Left lung (tissue), 10 donors: ENCODE results near the gene KPTN. TPM values are rescaled to one million over a fixed set of nuclear protein-coding genes. Genes with fewer than 3 reads are reported as not detected.

ENCODE experiments used
- ATAC-seq: fragments of 200-7000 bp; cut with Tn5 transposase; one replicate; pipeline ENCODE4 v1.9.1; 2020; ENCODE audit warnings: moderate library complexity
- DNase-seq, 4 donors: peaks; one replicate each; pipeline ENCODE4 v3.0.0-alpha.2; 2013 to 2020
- H3K27ac ChIP-seq, 2 donors: fragments of 200-600 bp; sonication (generic) in 1 of 2; one replicate each; pipeline versions ENCODE4 v1.5.0 to v1.8.0; 2020 to 2021
- H3K27me3 ChIP-seq, 2 donors: fragments of 200-600 bp; sonication (generic) in 1 of 2; one replicate each; pipeline versions ENCODE4 v1.5.0 to v1.8.0; 2020 to 2021
- H3K36me3 ChIP-seq, 2 donors: fragments of 200-600 bp; sonication (generic) in 1 of 2; one replicate each; pipeline versions ENCODE4 v1.5.0 to v1.8.0; 2020 to 2021
- H3K4me1 ChIP-seq, 2 donors: fragments of 200-600 bp; one replicate each; pipeline ENCODE4 v1.8.0; 2021
- H3K4me3 ChIP-seq, 2 donors: fragments of 200-600 bp; sonication (generic) in 1 of 2; one replicate each; pipeline versions ENCODE4 v1.5.0 to v1.8.0; 2020 to 2021; ENCODE audit warnings: mild to moderate bottlenecking in 1 of 2
- H3K9me3 ChIP-seq, 2 donors: fragments of 200-600 bp; sonication (generic) in 1 of 2; one replicate each; pipeline versions ENCODE4 v1.5.0 to v1.8.0; 2020 to 2021
- CTCF ChIP-seq, 2 donors: fragments of 200-600 bp; sonication (generic) in 1 of 2; IDR thresholded peaks; one replicate each; pipeline versions ENCODE4 v1.5.0 to v1.8.0; 2021; ENCODE audit warnings: antibody characterized with exemption in 2 of 2
- intact Hi-C, 2 donors: fragments of 100-400 bp; cut with DNase I; formaldehyde crosslinking; loops; one replicate each; pipeline versions ENCODE4 v1.11.2 to v1.14.2; 2022
- polyA plus RNA-seq, 6 donors: library from polyadenylated mRNA; unstranded; fragments of 120-200 nt; gene quantifications; one replicate each; pipeline ENCODE4 v1.2.1, GENCODE V29; 2013; ENCODE audit not compliant: insufficient read length in 6 of 6
- total RNA-seq, 2 donors: library from RNA; stranded (reverse); fragmentation: NEBNext Ultra II Directional; extraction: Animal tissue kit (Norgen Biotek cat#: 25700); gene quantifications; one replicate each; pipeline ENCODE4 v1.2.1, GENCODE V29; 2021
- donor health status: DM: no; HTN: yes; CAD: no.
- donor health status: DM: no; HTN: no; CAD: no.

The KPTN gene
- total and polyA plus RNA-seq, 8 donors = 12.0 to 17.8 (median 14.2) TPM

DNA sequence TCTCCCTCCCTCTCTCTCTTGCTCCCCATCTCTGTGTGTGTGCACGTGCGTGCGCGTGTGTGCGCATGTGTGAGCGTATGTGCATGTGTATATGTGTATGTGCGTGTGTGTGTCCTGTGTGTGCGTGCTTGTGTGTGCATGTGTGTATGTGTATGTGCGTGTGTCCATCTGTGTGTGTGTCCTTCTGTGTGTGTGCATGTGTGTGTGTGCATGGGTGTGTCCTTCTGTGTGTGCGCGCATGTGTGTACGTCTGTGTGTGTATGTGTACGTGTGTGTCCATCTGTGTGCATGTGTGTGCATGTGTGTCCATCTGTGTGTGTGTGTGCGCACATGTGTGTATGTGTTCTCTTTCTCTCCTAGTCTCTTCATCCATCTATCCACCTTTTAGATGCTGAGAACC is 24.5 kb downstream of the KPTN start:
- H3K36me3 ChIP-seq = no peaks in the 10 kb centered on the region
- ATAC-seq (no peak), DNase-seq (no peak)
- peaks cover 39 to 86% of the 10 kb centered on the region in 2 donors for H3K27me3 ChIP-seq
- H3K4me1 ChIP-seq = no peaks in the 10 kb centered on the region
- H3K4me3 ChIP-seq = no peak overlapping the region
- H3K27ac ChIP-seq = no peak overlapping the region
- TF ChIP-seq CTCF (IDR thresholded peaks at IDR 0.05) = no peak
- peaks cover 0 to 6% of the 10 kb centered on the region in 2 donors for H3K9me3 ChIP-seq
- intact Hi-C loops = no loop called here

DNA sequence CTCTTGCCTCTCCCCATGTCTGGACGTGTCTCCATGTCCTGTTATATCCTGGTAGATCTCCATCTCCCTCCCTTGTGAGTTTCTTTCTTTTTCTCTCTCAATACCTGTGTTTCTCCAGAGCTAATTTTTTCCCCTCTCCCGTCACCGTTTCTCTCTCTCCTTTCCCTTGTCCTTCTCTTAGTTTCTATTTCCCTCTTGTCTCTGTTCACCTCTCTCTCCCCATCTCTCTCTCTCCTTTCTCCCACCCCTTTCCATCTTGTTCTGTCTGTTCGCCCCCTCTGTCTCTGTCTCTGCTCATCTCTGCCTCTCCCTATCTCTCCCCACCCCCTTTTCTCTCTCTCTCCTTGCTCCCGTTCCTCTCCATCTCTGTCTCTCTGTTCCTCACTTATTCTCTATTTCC is 25.3 kb downstream of the KPTN start:
- Histone ChIP-seq H3K36me3 (no peaks in the 10 kb centered on the region), H3K4me3 (no peak overlapping the region), H3K4me1 (no peaks in the 10 kb centered on the region), H3K27me3 (peaks cover 39 to 90% of the 10 kb centered on the region in 2 donors), H3K27ac (no peak overlapping the region), H3K9me3 (peaks cover 0 to 6% of the 10 kb centered on the region in 2 donors)
- TF ChIP-seq CTCF (IDR thresholded peaks at IDR 0.05) = no peak
- ATAC-seq (no peak), DNase-seq (no peak)
- intact Hi-C loops = no loop called here

DNA sequence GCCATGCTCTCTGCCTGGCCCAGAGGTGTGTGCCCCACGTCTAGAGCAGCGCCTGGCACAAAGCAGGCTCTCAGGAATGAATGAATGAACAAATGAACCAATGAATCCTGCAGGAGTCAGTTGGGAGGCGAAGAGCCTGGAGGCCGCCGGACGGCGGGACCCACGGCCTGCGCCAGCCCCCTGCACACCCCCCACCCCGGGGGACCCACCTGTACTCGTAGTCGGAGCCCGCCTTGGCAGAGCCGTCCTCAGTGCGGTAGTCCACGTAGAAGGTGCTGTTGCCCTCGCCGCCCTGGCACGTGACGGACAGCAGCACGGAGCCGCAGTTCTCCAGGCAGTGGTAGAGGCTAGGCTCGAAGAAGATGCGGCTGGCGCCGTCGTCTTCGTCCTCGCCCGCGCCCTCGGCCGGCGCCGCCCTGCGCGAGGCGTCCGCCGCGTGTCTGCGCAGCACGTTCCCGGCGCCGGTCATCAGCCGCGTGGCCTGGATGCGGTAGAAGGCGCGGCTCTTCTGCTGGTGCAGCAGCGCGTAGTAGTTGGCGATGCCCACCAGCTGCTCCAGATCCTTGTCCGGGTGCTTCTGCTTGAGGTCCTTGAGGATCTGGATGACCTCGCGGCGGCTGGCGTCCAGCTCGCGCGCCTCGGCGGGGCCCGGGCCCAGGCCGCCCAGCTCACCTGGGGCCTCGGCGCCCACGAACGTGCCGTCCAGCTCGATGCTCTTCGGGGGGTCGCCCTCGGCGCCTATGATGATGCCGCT is 27.1 kb downstream of the KPTN start:
- peaks cover 0 to 6% of the 10 kb centered on the region in 2 donors for H3K9me3 ChIP-seq
- H3K27me3 ChIP-seq = peaks cover 39 to 91% of the 10 kb centered on the region in 2 donors
- intact Hi-C loops = no loop called here
- no peak overlapping the region for H3K4me3 ChIP-seq
- ATAC-seq (no peak), DNase-seq (peak in 1 of 4 donors; percentile 67)
- no peaks in the 10 kb centered on the region for H3K4me1 ChIP-seq
- H3K36me3 ChIP-seq = no peaks in the 10 kb centered on the region
- no peak for TF ChIP-seq CTCF (IDR thresholded peaks at IDR 0.05)
- no peak overlapping the region for H3K27ac ChIP-seq

DNA sequence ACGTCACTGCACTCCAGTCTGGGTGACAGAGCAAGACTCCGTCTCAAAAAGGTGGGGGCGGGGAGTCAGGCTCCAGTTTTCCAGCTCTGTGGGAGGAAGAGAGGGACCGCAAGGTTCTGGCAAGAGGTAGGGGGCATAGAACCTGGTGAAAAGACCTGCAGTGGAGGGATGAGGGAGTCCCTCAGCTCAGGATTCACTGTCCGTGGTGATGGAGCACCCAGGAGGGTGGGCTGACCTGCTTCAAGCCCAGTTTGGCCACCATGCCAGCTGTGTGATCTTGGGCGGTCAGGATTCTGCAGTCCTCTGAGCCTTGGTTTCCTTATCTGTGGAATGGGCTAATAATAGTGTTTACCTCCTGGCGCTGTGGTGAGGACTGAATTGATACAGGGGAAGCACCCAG is 33.5 kb downstream of the KPTN start:
- DNase-seq = no peak
- ATAC-seq = no peak
- intact Hi-C loops = no loop called here
- Histone ChIP-seq H3K27ac (no peak overlapping the region), H3K27me3 (peaks cover 26 to 91% of the 10 kb centered on the region in 2 donors), H3K36me3 (no peaks in the 10 kb centered on the region), H3K4me1 (peaks cover 3 to 23% of the 10 kb centered on the region in 2 donors), H3K9me3 (peaks cover 0 to 4% of the 10 kb centered on the region in 2 donors), H3K4me3 (no peak overlapping the region)
- TF ChIP-seq CTCF (IDR thresholded peaks at IDR 0.05) = no peak

DNA sequence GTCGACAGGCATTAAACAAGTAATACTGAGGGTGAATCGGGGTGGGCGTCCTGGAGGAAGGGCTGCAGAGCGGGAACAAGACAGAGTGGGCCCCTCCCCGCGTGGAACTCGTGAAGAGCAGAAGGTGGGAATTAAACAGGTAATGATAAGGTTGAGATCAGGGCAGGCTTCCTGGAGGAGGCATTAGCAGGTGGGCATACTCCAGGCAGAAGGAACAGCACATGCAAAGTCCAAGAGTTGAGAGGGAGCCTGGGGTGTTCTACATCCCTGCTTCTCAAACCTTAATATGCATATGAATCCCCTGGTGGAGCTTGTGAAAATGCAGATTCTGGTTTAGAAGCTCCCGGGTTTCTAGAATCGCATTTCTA is 35.7 kb downstream of the KPTN start:
- DNase-seq = no peak
- H3K27ac ChIP-seq = no peak overlapping the region
- H3K9me3 ChIP-seq = peaks cover 0 to 3% of the 10 kb centered on the region in 2 donors
- H3K4me3 ChIP-seq = no peak overlapping the region
- no peak for TF ChIP-seq CTCF (IDR thresholded peaks at IDR 0.05)
- no peaks in the 10 kb centered on the region for H3K36me3 ChIP-seq
- intact Hi-C loops = no loop called here
- H3K4me1 ChIP-seq = peaks cover 4 to 24% of the 10 kb centered on the region in 2 donors
- peaks cover 47 to 95% of the 10 kb centered on the region in 2 donors for H3K27me3 ChIP-seq
- ATAC-seq = no peak
